Liver (tissue), 9 donors: Measurements from ENCODE around the gene TERF2IP. TPM values are rescaled to one million over a fixed set of nuclear protein-coding genes. Genes with fewer than 3 reads are reported as not detected.

Source experiments
- DNase-seq: peaks from one replicate; pipeline ENCODE4 v3.0.0-alpha.2; 2017; ENCODE audit warnings: low spot score
- H3K27ac ChIP-seq, 2 donors: one replicate each; pipeline ENCODE4 v1.7.0; 2013; ENCODE audit warnings: inconsistent platforms in 2 of 2, low read length in 2 of 2, control low read depth in 1 of 2, low read depth in 1 of 2, mild to moderate bottlenecking in 1 of 2
- H3K27me3 ChIP-seq, 4 donors: one replicate each; pipeline versions ENCODE4 v1.6.1 to v1.7.0; 2013; ENCODE audit warnings: low read length in 3 of 4, inconsistent platforms in 1 of 4, mild to moderate bottlenecking in 1 of 4, moderate library complexity in 1 of 4; ENCODE audit not compliant: control insufficient read depth in 4 of 4, insufficient read depth in 4 of 4
- H3K36me3 ChIP-seq, 4 donors: one replicate each; pipeline versions ENCODE4 v1.6.1 to v1.7.0; 2013; ENCODE audit warnings: low read length in 3 of 4, mild to moderate bottlenecking in 3 of 4, low read depth in 1 of 4, moderate library complexity in 1 of 4; ENCODE audit not compliant: control insufficient read depth in 4 of 4, insufficient read depth in 3 of 4
- H3K4me1 ChIP-seq, 4 donors: one replicate each; pipeline versions ENCODE4 v1.6.1 to v1.7.0; 2013; ENCODE audit warnings: low read length in 3 of 4, mild to moderate bottlenecking in 3 of 4, moderate library complexity in 1 of 4; ENCODE audit not compliant: control insufficient read depth in 4 of 4, insufficient read depth in 4 of 4
- H3K4me3 ChIP-seq, 3 donors: one replicate each; pipeline versions ENCODE4 v1.6.1 to v1.7.0; 2013; ENCODE audit warnings: low read length in 3 of 3, control low read depth in 1 of 3, low read depth in 1 of 3, mild to moderate bottlenecking in 1 of 3
- H3K9ac ChIP-seq, 2 donors: one replicate each; pipeline ENCODE4 v1.7.0; 2013; ENCODE audit warnings: low read length in 2 of 2, mild to moderate bottlenecking in 2 of 2, moderate library complexity in 2 of 2, control low read depth in 1 of 2, low read depth in 1 of 2
- H3K9me3 ChIP-seq, 4 donors: one replicate each; pipeline versions ENCODE4 v1.6.1 to v1.7.0; 2013; ENCODE audit warnings: low read length in 3 of 4; ENCODE audit not compliant: control insufficient read depth in 4 of 4
- ATF3 ChIP-seq: IDR thresholded peaks from 2 replicates; pipeline ENCODE4 v1.6.1; 2016; ENCODE audit warnings: antibody characterized with exemption
- CTCF ChIP-seq: fragments of 150-350 bp; IDR thresholded peaks from 2 replicates; pipeline ENCODE4 v1.5.1; 2017; ENCODE audit warnings: improper control_type of control experiment, low read depth, low read length; ENCODE audit not compliant: missing input control
- EGR1 ChIP-seq, 2 donors: IDR thresholded peaks; 2 replicates each; pipeline ENCODE4 v1.6.1; 2016 to 2018; ENCODE audit warnings: antibody characterized with exemption in 2 of 2, low read depth in 2 of 2
- FOXA1 ChIP-seq: IDR thresholded peaks from 2 replicates; pipeline ENCODE4 v1.6.1; 2016; ENCODE audit warnings: antibody characterized with exemption
- FOXA2 ChIP-seq: IDR thresholded peaks from 2 replicates; pipeline ENCODE4 v1.6.1; 2016; ENCODE audit warnings: antibody characterized with exemption
- GABPA ChIP-seq, 2 donors: IDR thresholded peaks in 1 of 2; conservative IDR thresholded peaks in 1 of 2; 2 replicates each; pipeline ENCODE4 v1.6.1; 2016; ENCODE audit warnings: antibody characterized with exemption in 2 of 2, mild to moderate bottlenecking in 1 of 2, moderate library complexity in 1 of 2
- HNF4A ChIP-seq, 2 donors: conservative IDR thresholded peaks; 2 replicates each; pipeline ENCODE4 v1.6.1; 2016; ENCODE audit warnings: antibody characterized with exemption in 2 of 2, mild to moderate bottlenecking in 2 of 2
- HNF4G ChIP-seq: IDR thresholded peaks from 2 replicates; pipeline ENCODE4 v1.6.1; 2016; ENCODE audit warnings: antibody characterized with exemption
- JUND ChIP-seq, 2 donors: IDR thresholded peaks; 2 replicates each; pipeline ENCODE4 v1.6.1; 2016; ENCODE audit warnings: antibody characterized with exemption in 2 of 2
- MAX ChIP-seq: IDR thresholded peaks from 2 replicates; pipeline ENCODE4 v1.6.1; 2016; ENCODE audit warnings: antibody characterized with exemption
- REST ChIP-seq: IDR thresholded peaks from 2 replicates; pipeline ENCODE4 v1.6.1; 2016; ENCODE audit warnings: antibody characterized with exemption, mild to moderate bottlenecking
- RXRA ChIP-seq, 2 donors: IDR thresholded peaks; 2 replicates each; pipeline ENCODE4 v1.6.1; 2017 to 2018; ENCODE audit warnings: antibody characterized with exemption in 2 of 2, mild to moderate bottlenecking in 1 of 2
- SP1 ChIP-seq: IDR thresholded peaks from 2 replicates; pipeline ENCODE4 v1.6.1; 2018; ENCODE audit warnings: antibody characterized with exemption, mild to moderate bottlenecking
- TAF1 ChIP-seq: conservative IDR thresholded peaks from 2 replicates; pipeline ENCODE4 v1.6.1; 2016; ENCODE audit warnings: antibody characterized with exemption, mild to moderate bottlenecking
- ZBTB33 ChIP-seq: IDR thresholded peaks from 2 replicates; pipeline ENCODE4 v1.6.1; 2016; ENCODE audit warnings: antibody characterized with exemption
- WGBS: extraction: QIAGEN DNeasy Blood & Tissue Kit; methylation state at CpG from one replicate; pipeline ENCODE4 v1.1.7; 2013; 5-methylcytosine and 5-hydroxymethylcytosine counted together
- polyA plus RNA-seq, 2 donors: library from polyadenylated mRNA; stranded (reverse) in 1 of 2; unstranded in 1 of 2; fragments of 200-250 nt in 1 of 2; fragments of >200 nt in 1 of 2; fragmentation: Nextera tagmentation in 1 of 2; extraction: Ambion mirVana in 1 of 2; gene quantifications; one replicate each; pipeline versions ENCODE4 v1.2.1 to v1.2.3, GENCODE V29; 2013 to 2015
- total RNA-seq, 2 donors: library from RNA; depleted of rRNA; stranded (reverse); fragments of >200 nt; gene quantifications; one replicate each; pipeline ENCODE4 v1.2.3, GENCODE V29; 2014
- donor health status: healthy.
- donor health status: healthy.
- donor health status: healthy.
- donor health status: healthy.
- donor health status: healthy.

The TERF2IP gene
- total and polyA plus RNA-seq, 4 donors, result 21.7 to 69.5 (median 23.2) TPM

- no peaks in the 10 kb centered on the region for H3K4me1 ChIP-seq
- TF ChIP-seq MAX, result no peak
- TF ChIP-seq JUND (IDR thresholded peaks at IDR 0.05), result no peak
- no peak for TF ChIP-seq FOXA2
- no peak for TF ChIP-seq CTCF
- no peak for TF ChIP-seq ZBTB33
- TF ChIP-seq SP1, result no peak
- TF ChIP-seq ATF3, result no peak
- no peak for TF ChIP-seq FOXA1
- TF ChIP-seq EGR1 (IDR thresholded peaks at IDR 0.05; ENCODE audit: low read depth in 2 of 2), result no peak
- no peak for TF ChIP-seq RXRA (IDR thresholded peaks at IDR 0.05)
- peaks cover 23 to 88% (median 69%) of the 10 kb centered on the region in 4 donors for H3K36me3 ChIP-seq
- WGBS, result 86% methylated on average over 3 of the region's 3 CpGs
- H3K4me3 ChIP-seq, result no peak overlapping the region
- DNase-seq, result no peak
- no peaks in the 10 kb centered on the region for H3K9me3 ChIP-seq
- no peak overlapping the region for H3K27ac ChIP-seq
- H3K9ac ChIP-seq, result no peak overlapping the region
- no peaks in the 10 kb centered on the region for H3K27me3 ChIP-seq
Measured at GRCh38 chr16:75630052-75630451, 17.5 kb upstream of the TERF2IP start.

GRCh38 chr16:75632857-75633256 is 14.7 kb upstream of the TERF2IP start:
- Histone ChIP-seq H3K4me1 (no peaks in the 10 kb centered on the region), H3K9me3 (no peaks in the 10 kb centered on the region), H3K27ac (no peak overlapping the region), H3K9ac (no peak overlapping the region), H3K27me3 (no peaks in the 10 kb centered on the region), H3K4me3 (no peak overlapping the region), H3K36me3 (peaks cover 28 to 91% (median 76%) of the 10 kb centered on the region in 4 donors)
- WGBS, result 83% methylated on average over 8 of the region's 8 CpGs
- no peak for DNase-seq
- no peak for TF ChIP-seq HNF4G
- TF ChIP-seq REST, result no peak
- no peak for TF ChIP-seq TAF1
- TF ChIP-seq JUND (IDR thresholded peaks at IDR 0.05), result no peak
- TF ChIP-seq GABPA (IDR thresholded peaks at IDR 0.05 in 1 of 2, conservative IDR thresholded peaks at IDR 0.05 in 1 of 2), result no peak
- no peak for TF ChIP-seq HNF4A (conservative IDR thresholded peaks at IDR 0.05)
